HG03442 (cell line): ENCODE results near the gene MRPS23.

Source experiments
- ATAC-seq: cut with Tn5 transposase; IDR thresholded peaks from one replicate; pipeline ENCODE4 v1.9.1; 2021; ENCODE audit warnings: mild to moderate bottlenecking, moderate library complexity; ENCODE audit not compliant: unreplicated experiment

MRPS23 gene

DNA sequence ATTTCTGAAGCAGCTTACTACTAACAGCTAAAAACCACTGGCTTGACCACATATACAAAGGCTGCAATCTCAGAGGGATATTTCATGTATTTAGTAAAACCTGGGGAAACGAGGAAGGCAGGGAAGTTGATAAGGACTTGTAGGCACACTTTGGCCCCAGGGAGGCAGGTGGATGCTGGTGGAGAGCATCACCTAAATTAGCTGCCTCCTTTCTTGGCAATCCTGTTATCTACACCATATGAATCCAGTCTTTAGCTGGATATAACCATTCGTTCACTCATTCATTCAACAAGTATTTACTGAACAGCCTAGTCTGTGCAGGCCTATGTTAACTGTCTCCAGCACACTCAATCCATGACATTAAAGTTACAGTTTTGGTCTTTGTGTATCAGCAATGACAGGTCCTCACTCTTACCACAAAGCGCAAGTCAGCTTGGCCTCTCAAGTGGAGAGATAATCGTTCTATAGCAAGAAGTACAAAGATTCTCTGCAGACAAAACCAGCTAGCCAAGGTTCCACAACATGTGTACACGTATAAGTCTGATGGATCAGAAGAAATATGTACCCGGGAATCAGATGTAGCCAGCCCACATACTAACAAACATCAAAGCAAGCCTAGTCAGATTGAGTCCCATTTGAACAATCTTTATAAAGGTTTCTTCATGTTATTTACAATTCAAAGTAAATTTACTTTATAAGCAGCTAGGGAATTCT is 10.8 kb downstream of the MRPS23 start:
- no peak for ATAC-seq

DNA sequence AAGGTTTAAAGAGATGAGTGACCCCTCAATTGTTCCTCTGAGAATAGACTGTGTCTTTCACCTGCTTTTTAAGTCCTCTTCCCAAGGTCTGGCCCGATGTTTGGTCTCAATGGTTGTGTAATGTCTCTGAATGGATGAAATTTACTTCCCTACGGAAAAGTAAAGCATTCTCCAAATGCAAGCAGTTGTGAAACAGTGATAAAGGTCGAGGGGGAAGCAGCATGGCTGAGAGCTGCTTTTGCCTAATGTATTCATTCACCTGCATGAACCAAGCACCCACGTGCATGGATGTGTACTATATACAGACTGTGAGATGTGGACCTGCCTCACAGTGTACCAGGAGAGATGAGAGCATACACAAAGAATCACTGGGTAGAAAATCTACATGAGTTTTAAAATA is 11.4 kb downstream of the MRPS23 start:
- no peak for ATAC-seq

DNA sequence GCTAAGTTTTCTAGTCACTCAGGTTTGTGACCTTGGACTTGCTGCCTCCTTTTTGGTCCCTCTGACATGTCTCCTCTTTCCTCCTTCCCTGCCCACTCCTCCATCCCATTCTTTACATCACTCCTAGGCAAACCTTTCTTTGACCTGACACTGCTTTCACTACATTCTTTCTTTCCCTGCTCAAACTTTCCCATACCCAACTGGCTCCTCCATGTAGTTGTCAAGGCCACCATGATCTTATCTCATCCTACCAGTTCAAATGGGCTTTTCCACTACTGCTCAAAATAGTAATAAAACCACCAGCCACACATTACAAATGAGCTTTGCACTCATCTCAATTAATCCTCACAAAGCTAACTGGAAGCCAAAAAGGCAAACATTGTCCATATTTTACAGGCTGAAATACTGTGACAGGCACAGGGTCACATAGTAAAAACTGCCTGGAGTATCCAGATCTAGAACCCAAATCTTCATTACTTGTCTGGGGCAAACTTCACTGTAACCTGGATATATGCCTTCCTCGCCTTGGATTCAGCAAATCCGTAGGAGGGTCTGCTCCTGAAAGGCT is 14.4 kb downstream of the MRPS23 start:
- ATAC-seq, result no peak

DNA sequence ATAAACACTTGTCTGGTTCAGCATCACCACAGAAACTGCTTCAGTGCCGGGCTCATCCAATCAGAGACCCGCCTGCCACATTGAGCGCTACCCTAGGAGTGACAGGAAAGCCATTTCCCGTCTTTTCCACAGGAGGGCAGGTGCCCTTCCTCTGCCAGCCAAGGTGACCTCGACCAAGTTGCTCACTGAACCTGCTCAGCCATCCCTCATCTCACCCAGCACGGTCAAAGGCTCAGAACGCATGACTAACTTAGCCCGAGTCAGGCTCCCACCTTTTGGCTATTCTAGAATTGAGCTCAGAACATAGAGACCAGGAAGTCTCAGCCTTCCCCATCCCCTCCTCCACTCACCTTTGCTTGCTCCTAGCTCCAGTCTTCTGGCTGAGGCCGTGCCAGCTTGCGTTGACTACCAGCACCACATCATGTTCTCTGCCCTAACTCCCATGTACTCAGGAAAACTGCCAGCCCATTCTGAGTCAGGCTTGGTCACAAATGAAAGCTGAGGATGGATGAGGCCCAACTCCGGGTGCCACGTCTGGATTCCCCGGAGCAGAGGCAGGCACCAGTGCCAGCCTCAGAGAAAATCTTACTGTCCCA is 15.6 kb downstream of the MRPS23 start:
- no peak for ATAC-seq

GRCh38 chr17:57833179-57833939 is 16.5 kb downstream of the MRPS23 start:
- no peak for ATAC-seq

GRCh38 chr17:57832314-57833178 is 17.3 kb downstream of the MRPS23 start:
- ATAC-seq, result no peak

DNA sequence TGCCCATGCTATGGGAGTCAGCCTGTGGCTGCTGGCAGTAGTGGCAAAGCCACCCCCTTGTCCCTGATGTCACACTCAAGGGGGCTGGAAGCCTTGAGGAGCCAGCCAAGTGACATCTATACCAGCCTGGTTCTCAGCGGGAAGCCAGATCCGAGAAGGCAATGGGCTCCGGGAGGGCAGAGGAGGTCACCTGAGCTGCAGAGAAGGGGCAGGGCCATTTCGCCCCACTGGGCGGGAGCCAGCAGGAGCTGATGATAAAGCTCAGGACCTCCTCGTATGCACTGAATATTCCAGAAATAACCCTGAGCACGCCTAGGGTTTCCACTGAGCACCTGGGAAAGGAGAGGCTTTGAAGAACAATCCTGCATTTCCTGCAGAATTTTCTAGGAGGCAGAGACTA is 19.0 kb downstream of the MRPS23 start:
- no peak for ATAC-seq

DNA sequence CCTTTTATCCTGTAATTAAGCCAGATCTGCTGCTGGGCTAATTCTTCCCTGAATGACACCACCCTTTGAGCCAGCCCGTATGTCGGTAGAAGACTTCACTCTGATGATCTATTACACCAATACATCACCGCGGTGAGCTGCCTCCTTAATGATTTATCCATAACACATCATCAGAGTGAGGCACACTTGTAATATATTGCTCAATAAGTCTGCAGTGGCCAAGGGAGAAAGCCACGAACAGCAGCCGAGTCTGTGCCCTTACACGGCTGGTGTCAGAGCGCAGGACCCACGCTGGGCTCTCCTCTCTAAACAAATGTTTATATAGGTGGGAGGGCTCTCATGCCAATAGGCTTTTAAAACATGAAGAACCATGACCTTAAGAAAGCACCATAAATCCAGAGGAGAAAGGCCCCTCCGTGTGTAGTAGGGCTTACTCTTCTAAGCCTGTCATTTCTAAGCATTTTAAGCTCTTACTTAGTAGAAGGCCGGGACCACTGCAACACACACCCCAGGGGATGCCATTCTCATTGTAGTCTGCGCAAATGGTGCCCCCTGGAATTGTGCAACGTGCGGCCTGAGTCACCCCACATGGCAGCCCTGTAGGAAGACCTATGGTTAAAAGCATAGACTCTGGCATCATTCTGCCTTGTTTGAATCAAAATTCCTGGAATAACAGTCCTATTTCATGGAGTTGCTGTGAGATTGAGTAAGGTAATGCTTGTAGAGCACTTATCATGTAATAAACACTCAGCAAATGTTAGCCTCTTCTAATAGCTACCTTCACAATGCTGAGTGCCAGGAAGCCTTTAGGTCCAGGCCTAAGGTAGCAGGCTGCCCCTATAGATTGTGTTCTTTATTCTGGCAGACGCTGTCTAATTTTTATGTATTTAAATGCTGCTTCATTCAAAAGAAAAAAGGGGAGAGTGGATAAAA is 26.1 kb downstream of the MRPS23 start:
- ATAC-seq, result no peak

GRCh38 chr17:57819867-57820266 is 30.0 kb downstream of the MRPS23 start:
- no peak for ATAC-seq

GRCh38 chr17:57819285-57819684 is 30.6 kb downstream of the MRPS23 start:
- ATAC-seq, result no peak

GRCh38 chr17:57818066-57818465 is 31.8 kb downstream of the MRPS23 start:
- ATAC-seq, result no peak

- ATAC-seq, result no peak
Measured at GRCh38 chr17:57817299-57817698, 32.5 kb downstream of the MRPS23 start.

DNA sequence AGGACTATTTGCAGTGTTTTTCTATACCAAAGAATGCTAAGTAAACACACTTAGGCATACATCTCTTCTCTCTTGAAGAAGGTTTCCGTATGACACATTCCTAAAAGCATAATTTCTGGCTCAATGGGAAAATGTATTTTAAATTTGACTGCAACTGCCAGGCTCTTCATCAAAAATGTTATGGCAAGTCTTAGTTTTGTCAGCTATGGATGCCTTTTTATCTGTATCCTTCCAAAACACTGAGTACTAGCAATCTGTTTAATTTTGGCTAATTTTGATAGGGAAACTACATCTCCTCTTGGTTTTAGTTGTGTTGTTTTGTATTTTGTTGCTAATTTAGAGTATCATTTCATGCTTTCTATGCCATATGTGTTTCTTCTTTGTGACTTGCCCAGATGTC is 35.4 kb downstream of the MRPS23 start:
- no peak for ATAC-seq

DNA sequence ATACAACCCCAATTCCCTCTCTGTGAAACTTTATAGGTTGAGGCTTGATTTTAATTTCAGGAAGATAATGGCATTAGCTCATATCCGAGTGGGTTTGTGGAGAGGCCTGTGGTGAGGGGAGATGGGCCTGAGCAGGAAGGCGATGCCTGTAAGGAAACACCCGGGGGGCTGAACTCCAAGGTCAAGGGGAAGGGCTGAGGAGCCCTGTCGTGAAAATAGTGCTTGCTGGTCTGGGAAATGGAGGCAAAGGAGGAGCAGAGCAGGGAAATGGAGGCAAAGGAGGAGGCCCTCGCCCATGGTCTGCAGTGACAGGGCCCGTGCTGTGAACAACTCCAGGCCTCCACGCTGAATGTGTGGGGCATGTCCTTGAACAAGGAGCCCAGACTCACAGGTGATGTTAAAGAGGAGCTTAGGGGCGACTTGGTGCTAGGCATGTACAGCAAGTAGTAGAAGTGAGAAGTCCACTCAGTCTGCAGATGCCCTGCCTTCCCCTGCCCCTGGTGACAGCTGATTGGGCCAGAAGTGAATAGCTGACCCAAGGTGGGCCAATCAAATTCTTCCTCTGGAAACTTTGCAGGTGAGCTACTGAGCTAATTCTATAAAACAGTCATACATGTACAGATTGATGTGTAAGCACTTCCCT is 38.1 kb downstream of the MRPS23 start:
- ATAC-seq, result no peak

- ATAC-seq, result no peak
Measured at GRCh38 chr17:57810721-57811637, 38.9 kb downstream of the MRPS23 start.

GRCh38 chr17:57809879-57810278 is 40.0 kb downstream of the MRPS23 start:
- no peak for ATAC-seq

GRCh38 chr17:57808882-57809281 is 41.0 kb downstream of the MRPS23 start:
- no peak for ATAC-seq

DNA sequence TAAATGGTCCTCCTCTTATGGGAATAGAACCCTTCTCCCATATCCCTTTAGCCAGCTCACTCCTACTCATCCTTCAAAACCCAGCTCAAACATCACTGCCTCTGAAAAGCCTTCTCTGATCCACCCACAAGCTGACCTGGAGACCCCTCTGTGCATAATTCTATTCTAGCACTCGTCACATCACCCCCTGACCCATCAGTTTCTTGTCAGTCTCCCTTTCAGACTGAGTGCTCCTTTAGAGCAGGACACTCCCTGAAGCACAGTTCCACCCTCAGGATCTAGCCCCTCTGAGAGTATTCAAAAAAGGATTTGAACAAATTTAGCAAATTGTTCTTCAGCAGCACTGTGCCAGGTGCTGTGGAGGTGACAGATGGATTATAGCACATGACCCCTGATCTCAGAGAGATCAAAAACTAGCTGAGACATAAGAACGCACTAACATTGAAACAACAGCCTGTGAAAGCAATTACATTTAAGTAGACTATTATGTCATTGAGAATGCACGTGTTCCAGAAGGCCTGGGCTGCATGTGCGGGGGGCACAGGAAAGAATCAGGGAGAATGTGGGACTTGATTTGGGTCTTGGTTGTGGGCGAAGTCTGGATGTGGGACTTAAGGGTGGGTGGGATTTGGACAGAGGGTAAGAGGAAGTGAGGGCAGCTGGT is 43.5 kb downstream of the MRPS23 start:
- no peak for ATAC-seq
